Ishikawa (cell line): ENCODE measurements around the gene KIAA0586.

Experiments
- CEBPB ChIP-seq: IDR thresholded peaks from 2 replicates; pipeline ENCODE4 v1.6.1; 2012
- CREB1 ChIP-seq: IDR thresholded peaks from 2 replicates; pipeline ENCODE4 v1.6.1; 2012; ENCODE audit warnings: low read depth
- EGR1 ChIP-seq: IDR thresholded peaks from 2 replicates; pipeline ENCODE4 v1.6.1; 2012
- EP300 ChIP-seq: IDR thresholded peaks from 2 replicates; pipeline ENCODE4 v1.6.1; 2012; ENCODE audit warnings: borderline replicate concordance
- FOXM1 ChIP-seq: IDR thresholded peaks from 2 replicates; pipeline ENCODE4 v1.6.1; 2012; ENCODE audit warnings: low read depth, borderline replicate concordance
- MAX ChIP-seq: IDR thresholded peaks from 2 replicates; pipeline ENCODE4 v1.6.1; 2012
- NFIC ChIP-seq: IDR thresholded peaks from 2 replicates; pipeline ENCODE4 v1.6.1; 2012
- RAD21 ChIP-seq: IDR thresholded peaks from 2 replicates; pipeline ENCODE4 v1.6.1; 2012; ENCODE audit warnings: low read depth
- REST ChIP-seq: IDR thresholded peaks from 2 replicates; pipeline ENCODE4 v1.6.1; 2012; ENCODE audit warnings: low read depth, mild to moderate bottlenecking
- TAF1 ChIP-seq: IDR thresholded peaks from 2 replicates; pipeline ENCODE4 v1.6.1; 2012; ENCODE audit warnings: low read depth, mild to moderate bottlenecking
- TCF12 ChIP-seq: IDR thresholded peaks from 2 replicates; pipeline ENCODE4 v1.6.1; 2012; ENCODE audit warnings: low read depth
- TEAD4 ChIP-seq: IDR thresholded peaks from 2 replicates; pipeline ENCODE4 v1.6.1; 2012
- USF1 ChIP-seq: IDR thresholded peaks from 2 replicates; pipeline ENCODE4 v1.6.1; 2012
- YY1 ChIP-seq: IDR thresholded peaks from 2 replicates; pipeline ENCODE4 v1.6.1; 2012; ENCODE audit warnings: low read depth
- ZBTB7A ChIP-seq: IDR thresholded peaks from 2 replicates; pipeline ENCODE4 v1.6.1; 2012; ENCODE audit warnings: low read depth

The KIAA0586 gene

GRCh38 chr14:58491593-58491992 lies 64.1 kb downstream of the KIAA0586 start:
- TF ChIP-seq REST (no peak), TCF12 (no peak), USF1 (no peak), RAD21 (no peak), YY1 (no peak), CEBPB (no peak), EP300 (no peak), ZBTB7A (no peak), FOXM1 (no peak), MAX (no peak), EGR1 (no peak), TEAD4 (no peak), CREB1 (no peak), NFIC (no peak), TAF1 (no peak)

GRCh38 chr14:58492044-58492443 lies 64.5 kb downstream of the KIAA0586 start:
- TF ChIP-seq CREB1 (no peak), TCF12 (no peak)

GRCh38 chr14:58501214-58501816 lies 73.8 kb downstream of the KIAA0586 start:
- TF ChIP-seq CEBPB: no peak
- peak; percentile 83 for TF ChIP-seq RAD21
- no peak for TF ChIP-seq FOXM1
- TF ChIP-seq EP300: no peak
- TF ChIP-seq REST: no peak

GRCh38 chr14:58513272-58513671 lies 85.8 kb downstream of the KIAA0586 start:
- TF ChIP-seq NFIC (no peak), FOXM1 (no peak), EGR1 (no peak), TEAD4 (no peak), USF1 (no peak), CEBPB (no peak), MAX (no peak), ZBTB7A (no peak), CREB1 (no peak), YY1 (no peak)

GRCh38 chr14:58517592-58517991 lies 90.1 kb downstream of the KIAA0586 start:
- TF ChIP-seq CREB1 (no peak), ZBTB7A (no peak), YY1 (no peak), NFIC (no peak), RAD21 (no peak), USF1 (no peak), TCF12 (no peak), MAX (no peak), REST (no peak), TEAD4 (no peak), EP300 (no peak), FOXM1 (no peak), TAF1 (no peak), CEBPB (no peak), EGR1 (no peak)
